Cardiac fibroblast (primary cell): ENCODE results near the gene RSAD2.

ENCODE experiments used
- DNase-seq, 2 donors: peaks; one replicate each; pipeline versions ENCODE4 v3.0.0 to v3.0.0-alpha.2; 2010; ENCODE audit warnings: low read depth in 2 of 2
- H3K4me3 ChIP-seq, 2 donors: replicated peaks in 1 of 2; 1 replicate in 1 of 2; 2 replicates in 1 of 2; pipeline ENCODE4 v1.5.1; 2011; ENCODE audit warnings: low read depth in 2 of 2, low read length in 2 of 2, mild to moderate bottlenecking in 2 of 2, moderate library complexity in 1 of 2
- CTCF ChIP-seq: IDR thresholded peaks from one replicate; pipeline ENCODE4 v1.5.1; 2011; ENCODE audit warnings: low read depth, mild to moderate bottlenecking, low read length, inconsistent platforms

RSAD2 gene

GRCh38 chr2:6835467-6835866 is 42.1 kb upstream of the RSAD2 start:
- peak; percentile 1 to 27 for DNase-seq
- TF ChIP-seq CTCF: no peak

GRCh38 chr2:6838673-6839319 is 38.8 kb upstream of the RSAD2 start:
- DNase-seq: no peak
- no peak for TF ChIP-seq CTCF
- no peak overlapping the region for H3K4me3 ChIP-seq

More at GRCh38 chr2:6835467-6835866, 42.1 kb upstream of the RSAD2 start:
- H3K4me3 ChIP-seq: no peak overlapping the region

GRCh38 chr2:6841537-6842287 is 35.9 kb upstream of the RSAD2 start:
- H3K4me3 ChIP-seq: no peak overlapping the region
- no peak for TF ChIP-seq CTCF
- DNase-seq: no peak

- DNase-seq: peak; percentile 28 to 31
- no peak overlapping the region for H3K4me3 ChIP-seq
- TF ChIP-seq CTCF: no peak
These were observed 32.3 kb upstream of the RSAD2 start for GRCh38 chr2:6845312-6845711.

- TF ChIP-seq CTCF: no peak
- DNase-seq: no peak
- no peak overlapping the region for H3K4me3 ChIP-seq
These were observed 31.7 kb upstream of the RSAD2 start for GRCh38 chr2:6845903-6846302.

GRCh38 chr2:6846540-6846939 is 31.0 kb upstream of the RSAD2 start:
- TF ChIP-seq CTCF: no peak
- DNase-seq: no peak
- H3K4me3 ChIP-seq: no peak overlapping the region
